A172 (cell line): Measurements from ENCODE around the gene LTB4R2. TPM values are rescaled to one million over a fixed set of nuclear protein-coding genes. Genes with fewer than 3 reads are reported as not detected.
"Not testable (repeated sequence)": the region's sequence is repeated elsewhere in the genome, so short reads cannot be mapped to it uniquely, and the experiment has no call there.

Experiments used
- DNase-seq: peaks from one replicate; pipeline ENCODE4 v3.0.0-alpha.2; 2015; ENCODE audit warnings: low spot score
- total RNA-seq: library from RNA; depleted of rRNA; stranded (reverse); fragments of >200 nt; shearing (Covaris generic); gene quantifications from 2 replicates; pipeline ENCODE4 v1.2.3, GENCODE V29; 2014

Gene LTB4R2
- total RNA-seq, 1 experiment from 2014 or later = 5.9 TPM

DNA sequence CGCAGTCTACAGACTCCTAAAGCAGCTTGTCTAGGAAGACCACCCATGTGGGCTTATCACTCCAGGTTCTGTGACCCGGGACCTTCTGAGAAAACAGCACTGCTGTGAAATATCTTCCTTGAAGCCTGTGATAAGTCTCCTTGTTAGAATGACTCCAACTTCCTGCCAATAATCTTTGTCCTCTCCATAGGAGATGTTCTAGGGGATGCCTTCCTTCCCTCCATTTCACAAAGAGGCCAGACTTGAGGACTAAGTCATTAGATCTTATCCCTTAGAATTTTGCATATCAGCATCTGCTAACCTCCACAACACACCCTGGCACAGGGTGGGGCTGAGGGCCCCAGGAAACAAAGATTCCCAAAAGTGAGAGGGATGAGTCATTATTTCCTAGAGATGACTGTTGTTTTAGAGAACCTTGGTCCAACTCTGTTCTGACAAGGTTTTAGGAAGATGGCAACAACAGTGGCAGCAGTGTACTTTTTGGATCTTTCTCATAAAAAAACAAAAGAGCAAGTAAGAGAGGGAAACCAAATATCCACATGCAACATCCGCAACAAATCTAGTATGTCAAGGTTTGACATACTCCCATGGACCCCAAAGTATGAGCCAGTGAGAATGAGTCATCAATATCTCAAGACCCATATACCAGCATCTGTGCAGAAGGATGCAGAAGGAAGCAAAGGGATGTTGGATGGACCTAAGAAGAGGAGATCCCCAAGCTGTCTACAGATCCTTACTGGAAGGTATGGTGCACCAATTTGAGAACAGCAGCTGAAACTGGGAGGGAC is 7.4 kb downstream of the LTB4R2 start:
- DNase-seq = peak; percentile 52

DNA sequence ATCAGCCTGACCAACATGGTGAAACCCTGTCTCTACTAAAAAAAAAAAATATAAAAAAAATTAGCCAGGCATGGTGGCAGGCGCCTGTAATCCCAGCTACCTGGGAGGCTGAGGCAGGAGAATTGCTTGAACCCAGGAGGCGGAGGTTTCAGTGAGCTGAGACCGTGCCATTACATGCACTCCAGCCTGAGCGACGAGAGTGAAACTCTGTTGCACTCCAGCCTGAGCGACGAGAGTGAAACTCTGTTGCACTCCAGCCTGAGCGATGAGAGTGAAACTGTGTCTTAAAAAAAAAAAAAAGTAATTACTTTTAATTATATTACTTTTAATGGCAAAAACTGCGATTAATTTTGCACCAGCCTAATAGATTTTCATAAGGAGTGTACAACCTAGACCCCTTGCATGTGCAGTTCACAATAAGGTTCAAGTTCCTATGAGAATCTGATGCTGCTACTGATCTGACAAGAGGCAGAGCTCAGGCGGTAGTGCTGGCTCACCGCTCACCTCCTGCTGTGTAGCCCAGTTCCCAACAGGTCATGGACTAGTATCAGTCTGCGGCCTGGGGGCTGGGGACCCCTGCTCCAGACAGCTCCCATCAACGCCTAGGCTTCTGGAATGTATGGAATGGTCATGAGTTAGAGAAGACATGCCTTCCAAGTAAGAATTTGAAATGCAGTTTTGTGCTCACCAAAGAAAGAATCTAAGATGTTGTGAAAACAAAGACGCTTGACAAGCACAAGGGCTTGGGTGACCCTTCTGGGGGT is 11.5 kb downstream of the LTB4R2 start:
- DNase-seq = no peak

DNA sequence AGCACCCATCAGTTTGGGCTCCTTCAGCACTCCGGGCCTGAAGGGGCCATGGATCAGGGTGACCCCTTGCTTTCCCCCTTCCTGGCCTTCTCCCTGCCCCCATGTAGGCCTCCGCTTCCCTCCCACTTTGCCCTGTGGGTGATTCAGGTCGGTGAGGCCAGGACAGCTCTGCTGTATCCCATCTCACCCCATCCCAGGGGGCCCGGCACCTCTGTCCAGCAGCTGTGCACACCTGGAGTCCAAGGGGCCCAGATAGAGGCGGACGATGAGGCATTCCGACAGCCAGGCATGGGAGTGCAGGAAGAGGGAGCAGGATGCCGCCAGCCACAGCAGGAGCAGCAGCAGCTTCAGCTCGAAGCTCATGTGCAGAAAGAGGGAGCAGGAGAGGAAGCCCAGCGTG is 12.7 kb downstream of the LTB4R2 start:
- no peak for DNase-seq

DNA sequence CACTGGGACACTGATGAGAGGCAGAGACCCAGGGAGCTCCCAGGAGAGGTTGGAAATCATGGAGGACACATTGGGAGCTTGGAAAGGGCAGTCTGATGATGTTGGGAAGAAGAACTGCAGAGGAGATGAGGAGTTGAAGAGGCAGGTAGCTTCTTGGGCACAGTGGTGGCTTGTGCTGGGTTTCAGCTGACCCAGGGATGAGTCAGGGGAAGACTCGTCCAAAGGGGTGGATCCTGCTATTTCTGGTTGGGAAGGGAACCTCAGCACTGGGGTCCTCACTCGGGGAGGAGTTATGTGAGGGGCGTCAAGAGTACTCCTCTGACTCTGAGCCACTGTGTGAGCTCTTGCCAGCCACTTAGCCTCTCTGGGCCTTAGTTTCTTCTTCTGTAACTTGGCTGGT is 13.4 kb downstream of the LTB4R2 start:
- DNase-seq = no peak

DNA sequence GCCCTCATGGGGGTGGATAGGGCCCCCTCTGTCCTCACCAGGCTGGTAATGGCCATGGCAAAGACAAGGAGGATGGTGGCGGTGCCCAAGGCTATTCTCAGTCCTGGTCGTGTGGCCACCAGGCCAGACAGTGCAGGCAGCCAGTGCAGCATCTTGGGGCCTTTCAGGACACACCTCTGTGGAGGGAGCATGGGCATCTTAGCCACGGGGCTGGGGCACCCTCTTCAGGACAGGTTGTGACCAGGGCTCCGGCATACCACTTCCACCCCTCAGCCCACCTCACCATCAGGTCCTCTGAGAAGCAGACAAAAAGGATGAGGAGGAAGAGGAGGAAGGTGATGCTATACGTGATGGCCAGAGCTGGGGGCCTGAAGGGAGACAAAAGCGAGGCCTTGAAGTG is 14.1 kb downstream of the LTB4R2 start:
- DNase-seq = no peak

DNA sequence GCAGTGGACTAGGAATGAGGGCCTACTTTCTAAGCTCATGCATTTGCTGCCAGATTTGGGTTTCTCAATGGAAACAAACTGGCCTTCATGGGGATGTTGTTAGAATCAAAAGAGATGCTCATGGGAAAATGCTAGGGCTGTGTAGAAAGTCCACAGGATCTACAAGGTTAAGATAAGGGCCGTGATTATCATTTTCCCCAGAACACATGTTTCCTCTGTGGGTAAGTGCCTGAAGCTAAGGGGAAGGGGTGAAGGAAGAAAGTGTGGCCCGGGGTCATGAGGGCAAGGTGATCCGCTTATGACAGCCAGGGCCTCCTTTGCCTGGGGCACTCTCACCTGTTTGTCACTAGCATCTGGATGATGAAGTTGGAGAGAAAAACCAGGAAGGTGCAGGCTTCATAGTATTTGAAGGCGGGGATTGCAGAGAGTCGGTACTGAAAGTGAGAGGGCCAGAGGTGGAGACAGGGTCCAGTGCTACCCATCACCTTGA is 15.1 kb downstream of the LTB4R2 start:
- no peak for DNase-seq

DNA sequence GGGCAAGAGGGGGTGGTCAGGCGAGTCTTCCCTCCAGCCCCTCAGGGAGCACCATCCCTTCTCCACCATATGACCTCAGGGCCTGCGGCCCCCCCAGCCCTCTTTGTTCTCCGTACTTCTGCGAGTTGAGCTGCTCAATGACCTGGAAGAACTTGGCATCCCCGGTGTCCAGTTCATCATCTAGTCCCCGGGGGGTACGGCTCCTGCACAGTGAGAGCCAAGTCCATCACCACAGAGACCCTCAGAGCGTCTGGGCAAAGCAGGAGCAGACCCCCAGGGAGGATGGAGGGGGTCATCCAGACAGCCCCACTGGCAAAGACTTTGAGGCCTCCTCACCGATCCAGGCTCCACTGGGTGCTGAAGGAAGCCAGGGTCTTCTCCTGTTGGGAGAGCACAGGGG is 16.0 kb downstream of the LTB4R2 start:
- no peak for DNase-seq

DNA sequence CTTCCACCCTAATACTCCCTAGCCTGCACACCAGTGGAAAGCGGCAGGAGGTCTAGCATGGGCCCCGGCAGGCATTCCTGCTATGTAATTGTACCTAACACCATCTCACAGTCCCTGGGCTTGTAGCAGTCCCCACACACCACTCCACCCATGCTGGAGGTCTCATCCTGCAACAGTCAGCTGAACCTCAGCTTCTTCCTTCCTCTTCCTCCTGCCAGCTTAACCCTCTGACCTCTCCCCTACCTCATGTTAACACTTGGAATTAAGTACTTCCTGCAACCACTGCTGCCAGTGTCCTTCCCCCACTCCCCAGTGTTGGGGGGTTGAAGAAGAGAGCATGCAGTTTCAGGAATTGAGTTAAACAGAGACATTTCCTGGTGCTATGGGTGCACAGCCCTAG is 17.4 kb downstream of the LTB4R2 start:
- DNase-seq = no peak

DNA sequence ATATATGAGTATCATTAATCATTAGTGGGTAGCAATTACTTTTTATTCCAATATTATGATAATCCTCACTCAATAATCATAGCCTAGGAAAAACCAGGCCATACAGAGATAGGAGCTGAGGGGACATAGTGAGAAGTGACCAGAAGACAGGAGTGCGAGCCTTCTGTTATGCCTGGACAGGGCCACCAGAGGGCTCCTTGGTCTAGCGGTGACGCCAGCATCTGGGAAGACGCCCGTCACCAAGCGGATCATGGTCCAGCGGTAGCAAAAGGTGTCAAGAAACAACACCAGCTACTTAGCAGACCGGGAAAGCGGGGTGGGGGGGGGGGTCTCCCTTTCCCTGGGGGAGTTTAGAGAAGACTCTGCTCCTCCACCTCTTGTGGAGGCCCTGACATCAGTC is 18.0 kb downstream of the LTB4R2 start:
- DNase-seq = not testable (repeated sequence)

DNA sequence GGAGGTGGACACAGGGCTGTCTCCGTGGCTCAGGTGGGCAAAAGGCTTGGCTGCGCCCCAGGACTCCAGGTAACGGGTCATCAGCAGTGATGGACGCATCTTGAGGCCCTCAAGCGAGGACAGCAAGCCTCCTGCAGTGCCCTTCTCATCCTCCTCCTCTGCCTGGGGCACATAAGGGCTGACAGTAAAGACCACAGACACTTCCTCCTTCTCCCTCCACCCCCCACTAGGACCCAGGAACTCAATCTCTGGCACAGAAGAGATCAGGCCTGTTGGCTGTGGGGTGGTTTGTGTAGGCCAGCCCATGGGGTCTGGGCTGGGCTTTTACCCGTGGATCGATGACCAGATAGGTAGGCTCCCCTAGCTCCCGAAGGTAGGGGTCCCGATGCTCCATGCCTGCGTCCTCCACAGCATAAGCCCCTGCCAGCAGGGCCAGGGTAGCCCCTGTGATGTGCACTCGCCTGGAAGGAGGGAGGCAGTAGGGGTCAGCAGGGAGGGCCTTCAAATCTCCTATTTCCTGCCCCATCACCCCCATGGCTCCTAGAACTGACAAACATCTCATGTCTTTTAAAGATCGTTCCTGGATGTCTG is 19.2 kb downstream of the LTB4R2 start:
- no peak for DNase-seq

DNA sequence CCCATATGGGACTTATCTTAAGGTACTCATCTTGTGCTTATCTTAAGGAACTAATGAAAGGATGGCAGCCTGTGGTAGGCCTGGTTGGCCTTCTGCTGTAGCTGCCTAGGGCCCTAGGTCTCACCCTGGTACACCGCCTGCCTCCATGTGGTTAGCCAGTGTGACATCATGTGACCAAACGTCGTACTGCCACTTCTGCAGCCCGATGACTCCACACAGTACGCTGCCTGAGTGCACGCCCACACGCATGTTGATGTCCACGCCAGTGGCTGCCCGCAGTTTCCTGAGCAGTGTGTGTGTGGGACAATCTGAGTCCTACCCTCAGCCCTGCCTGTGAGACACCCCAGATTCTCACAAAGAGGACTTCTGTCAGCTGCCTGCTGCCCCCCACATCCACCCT is 19.8 kb downstream of the LTB4R2 start:
- DNase-seq = no peak

DNA sequence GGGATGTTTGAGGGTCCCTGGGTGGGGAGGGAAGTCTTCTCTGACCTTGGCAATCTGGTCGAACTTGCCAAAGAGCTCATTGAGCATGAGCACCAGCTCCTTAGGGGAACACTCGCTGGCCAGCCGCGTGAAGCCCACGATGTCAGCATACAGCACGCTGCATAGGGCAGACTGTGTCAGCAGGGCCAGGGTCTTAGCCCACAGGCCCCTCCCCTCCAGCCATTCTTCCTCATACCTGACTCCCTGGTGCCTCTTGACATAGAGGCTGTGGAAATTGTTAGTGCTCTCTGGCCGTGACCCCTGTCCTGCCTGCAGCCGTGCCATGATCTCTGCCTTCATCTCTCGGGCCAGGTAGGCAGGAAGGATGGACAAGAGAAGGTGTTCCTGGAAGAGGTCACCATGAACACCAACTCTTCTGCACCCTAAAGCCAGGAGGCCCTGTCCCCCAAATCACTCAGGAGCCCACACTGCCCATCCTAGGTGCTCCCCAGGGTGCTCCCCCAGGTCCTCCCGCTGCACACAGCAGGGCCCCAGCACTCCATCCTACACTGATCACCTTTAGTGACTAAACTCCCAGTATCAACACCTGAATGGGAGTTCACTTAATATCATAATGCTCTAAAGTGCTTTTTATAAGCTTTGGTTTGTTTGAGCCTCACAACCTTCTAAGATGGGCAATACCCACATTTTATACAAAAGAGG is 21.2 kb downstream of the LTB4R2 start:
- no peak for DNase-seq

DNA sequence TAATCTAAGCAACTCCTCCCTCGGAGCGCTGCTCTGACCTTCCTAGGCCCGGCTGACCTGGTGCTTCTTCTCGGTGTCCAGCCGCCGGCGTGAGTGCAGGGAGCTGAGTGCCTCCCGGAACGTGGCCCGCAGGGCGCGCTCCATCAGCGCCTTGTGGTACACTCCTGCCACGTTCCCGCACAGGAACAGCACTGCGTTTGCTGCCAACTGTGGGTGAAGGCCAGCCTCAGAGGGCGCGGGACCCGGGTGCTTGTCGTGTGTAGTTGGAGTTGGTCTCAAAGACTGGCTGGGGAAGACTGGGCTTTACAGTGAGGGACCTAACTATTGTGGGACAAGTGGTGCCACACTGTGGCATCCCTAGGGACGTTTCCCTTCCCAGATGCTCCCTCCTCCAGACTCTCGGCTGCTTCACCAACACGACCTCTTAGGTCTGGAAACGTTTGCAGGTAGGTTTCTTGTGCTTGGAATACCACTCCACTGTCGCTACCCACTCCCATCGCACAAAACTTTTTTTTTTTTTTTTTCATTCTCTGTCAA is 21.9 kb downstream of the LTB4R2 start:
- no peak for DNase-seq

DNA sequence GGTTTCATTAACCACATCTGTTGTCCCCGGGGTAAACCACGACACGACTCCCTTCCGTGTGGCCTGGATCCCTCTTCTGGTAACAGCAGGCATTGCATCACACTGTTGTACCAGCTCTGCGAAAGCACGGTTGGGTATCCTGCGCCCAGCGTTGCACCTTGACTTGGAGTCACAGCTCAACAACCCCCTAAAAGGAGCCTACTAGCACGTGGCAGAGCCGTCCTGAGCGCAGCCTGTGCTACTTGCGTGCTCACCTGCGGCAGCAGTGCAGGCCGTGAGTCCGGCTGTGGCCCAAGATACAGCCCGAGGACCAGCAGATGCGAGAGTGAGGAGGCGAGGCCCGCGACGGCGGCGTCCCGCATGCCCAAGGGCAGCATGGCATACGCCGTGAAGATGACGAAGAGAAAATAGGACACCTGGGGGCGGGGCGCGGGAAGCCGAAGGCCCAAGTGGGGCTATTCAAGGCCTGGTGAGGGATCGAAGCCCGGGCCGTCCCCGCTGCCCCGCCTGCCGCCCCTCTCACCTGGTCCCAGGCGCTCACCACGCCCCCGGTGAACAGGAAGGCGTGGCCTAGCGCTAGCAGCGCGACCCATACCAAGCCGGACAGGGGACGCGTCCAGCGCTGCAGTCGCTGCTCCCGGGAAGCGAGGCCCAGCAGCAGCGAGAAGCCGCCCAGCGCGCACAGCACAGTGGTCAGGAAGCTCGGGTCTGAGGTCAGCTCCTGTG is 22.5 kb downstream of the LTB4R2 start:
- no peak for DNase-seq

DNA sequence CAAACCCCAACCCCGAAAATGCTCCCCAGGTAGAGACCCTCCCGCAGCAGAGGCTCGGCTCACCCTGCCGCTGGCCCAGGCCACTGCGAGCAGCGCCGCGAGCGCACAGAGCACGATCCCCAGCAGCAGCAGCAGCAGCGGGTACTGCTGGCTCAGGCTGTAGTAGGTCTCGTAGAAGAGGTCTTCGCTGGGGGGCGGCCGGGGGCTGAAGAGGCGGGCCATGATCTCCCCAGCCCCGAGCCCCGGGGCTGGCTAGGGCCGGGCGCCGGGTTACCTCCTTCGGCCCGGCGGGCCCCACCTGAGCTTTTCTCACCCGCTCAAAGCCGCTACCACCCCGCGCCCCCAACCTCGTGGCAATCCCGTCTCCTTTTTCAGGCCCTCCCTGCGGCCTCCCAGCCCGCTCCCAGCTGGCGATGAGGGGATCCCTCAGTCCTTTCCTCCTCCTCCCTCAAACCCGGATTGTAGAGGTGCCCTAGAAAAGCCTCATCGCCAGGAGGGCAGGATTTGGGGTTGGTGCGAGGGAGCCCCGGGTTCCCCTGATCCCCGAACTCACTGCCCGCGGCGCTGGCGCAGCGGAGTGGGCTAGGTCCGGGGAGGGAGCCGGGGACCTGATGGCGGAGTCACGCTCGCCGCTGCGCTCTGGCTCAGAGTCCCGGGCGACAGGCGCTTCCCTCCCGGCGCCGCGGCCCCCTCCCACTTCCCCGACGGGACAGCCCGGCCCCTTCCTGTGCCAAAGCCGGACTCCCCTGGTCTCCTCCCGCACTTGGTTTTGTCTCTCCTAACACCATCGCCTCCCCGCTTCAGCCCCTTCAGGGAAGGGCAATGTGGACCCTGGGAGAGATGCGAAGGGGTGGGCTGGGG is 24.7 kb downstream of the LTB4R2 start, which contains the start of gene ADCY4:
TSS of gene ADCY4 (minus strand) at position 641 of the 861 bp plus-strand sequence. CDS start at position 222, 419 bp downstream.
- DNase-seq = no peak

DNA sequence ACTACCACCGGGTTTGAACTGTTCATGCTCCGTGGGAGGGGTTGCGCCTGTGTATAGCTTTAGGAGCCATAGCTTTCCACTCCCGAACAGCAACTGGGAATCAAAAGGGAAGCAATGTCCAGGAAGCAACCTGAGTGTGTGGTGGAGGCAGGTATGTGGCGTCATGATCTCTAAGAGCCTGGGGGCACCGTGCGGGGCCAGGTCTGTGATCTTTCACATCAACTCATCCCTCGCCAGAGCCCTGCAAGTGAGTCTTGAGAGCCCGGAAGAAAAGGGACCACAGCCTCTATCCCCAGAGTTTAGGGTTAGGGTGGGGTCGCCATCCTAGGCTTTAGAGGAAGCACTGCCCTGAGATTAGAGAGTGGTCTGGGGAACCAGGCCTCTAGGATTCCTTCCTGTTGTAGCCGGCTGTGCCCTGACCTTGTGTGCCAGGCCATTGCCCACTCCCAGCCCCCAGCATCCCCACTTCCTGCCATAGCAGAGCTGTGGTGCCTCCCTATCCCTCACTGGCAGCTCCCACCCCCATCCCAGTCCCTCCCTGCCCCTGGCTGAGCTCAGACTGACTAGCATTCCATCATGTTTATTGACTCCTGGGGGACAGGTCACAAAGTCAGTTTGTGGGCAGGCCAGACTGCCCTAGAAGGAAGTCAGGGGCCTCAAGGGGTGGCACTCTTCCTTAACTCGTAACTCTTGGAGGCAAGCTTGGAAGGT is 25.7 kb downstream of the LTB4R2 start:
- DNase-seq = no peak

DNA sequence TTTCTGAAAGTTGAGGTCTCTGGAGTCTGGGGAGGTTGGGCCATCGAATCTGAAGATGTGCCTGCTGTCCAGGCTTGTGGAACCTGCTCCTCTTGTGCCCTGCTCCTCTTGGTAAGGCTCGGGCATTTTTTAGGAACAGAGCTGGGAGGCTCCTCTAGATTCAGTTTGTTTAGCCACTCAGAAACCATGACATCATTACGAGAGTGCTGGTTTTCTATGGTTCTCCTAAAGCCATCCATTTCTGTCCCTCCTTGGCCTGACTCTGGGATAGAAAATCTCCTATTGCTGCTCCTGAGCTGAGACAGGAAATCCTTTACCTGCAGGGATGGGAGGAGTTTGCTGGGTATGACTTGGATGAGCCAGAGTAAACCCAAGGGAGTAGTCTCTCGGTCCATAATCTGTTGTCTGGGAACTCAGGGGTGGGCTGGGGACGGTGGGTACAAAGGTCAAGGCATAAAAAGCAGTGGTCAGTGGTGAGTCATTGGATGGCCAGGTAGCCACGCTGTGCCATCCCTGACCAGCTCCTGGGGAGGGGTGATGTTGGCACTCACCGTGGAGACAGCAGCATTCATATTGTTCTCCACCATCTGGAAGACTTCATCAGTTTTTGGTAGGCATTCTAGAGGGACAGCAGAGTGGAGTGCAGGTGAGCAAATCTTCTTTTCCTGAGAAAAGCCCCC is 27.3 kb downstream of the LTB4R2 start:
- no peak for DNase-seq

DNA sequence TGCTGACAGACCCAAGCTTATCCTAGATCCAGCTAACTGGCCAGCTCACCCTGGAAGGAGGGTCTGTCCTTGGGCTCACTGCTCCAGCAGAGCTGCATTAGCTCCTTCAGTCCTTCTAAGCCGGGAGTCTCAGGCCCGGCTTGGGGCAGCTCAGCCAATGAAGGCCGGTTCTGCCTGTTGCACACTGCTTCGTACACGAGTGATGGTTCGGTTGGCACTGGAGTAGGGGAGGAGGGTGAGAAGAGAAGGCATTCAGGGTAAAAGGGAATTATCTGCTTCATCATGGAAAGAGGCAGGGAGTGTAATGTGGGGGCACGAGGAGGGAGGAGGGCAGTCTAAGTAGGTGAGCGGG is 27.9 kb downstream of the LTB4R2 start:
- DNase-seq = no peak

DNA sequence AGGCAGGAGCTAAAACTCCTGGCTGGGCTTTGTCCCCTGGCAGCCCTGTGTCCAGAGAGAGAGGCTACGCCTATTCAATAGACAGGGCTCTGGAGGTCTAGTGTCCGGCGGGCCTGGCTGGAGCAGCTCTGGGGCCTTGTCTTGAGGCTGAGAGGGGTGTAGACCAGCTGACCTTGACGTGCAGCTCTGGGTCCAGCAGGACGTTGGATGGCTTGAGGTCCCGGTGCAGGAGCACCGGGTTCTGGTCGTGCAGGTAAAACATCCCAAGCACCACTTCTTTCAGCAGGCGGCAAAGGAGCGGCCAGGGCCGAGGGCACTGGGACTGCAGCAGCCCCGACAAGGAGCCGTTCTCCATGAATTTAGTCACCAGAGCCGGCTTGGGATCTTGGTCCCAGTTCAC is 28.9 kb downstream of the LTB4R2 start:
- DNase-seq = no peak
